ENCODE results near the gene ZFYVE28. TPM values are rescaled to one million over a fixed set of nuclear protein-coding genes. Genes with fewer than 3 reads are reported as not detected.

Gene ZFYVE28
- total RNA-seq, 2 experiments from 2014 or later, result 26.2 to 28.0 TPM

- ATAC-seq (ENCODE audit: poor library complexity), result peak; percentile 23
Observed at GRCh38 chr4:2297606-2298531, 120.6 kb downstream of the ZFYVE28 start.

GRCh38 chr4:2296631-2297601, 121.5 kb downstream of the ZFYVE28 start:
- TF ChIP-seq CTCF (IDR thresholded peaks at IDR 0.05), result no peak
- Histone ChIP-seq H3K9me3 (ENCODE audit: control insufficient read depth in 1 of 2, insufficient read depth in 1 of 2, low read length in 2 of 2) (no peaks in the 10 kb centered on the region), H3K27ac (ENCODE audit: low read depth in 1 of 2, low read length in 2 of 2) (peak overlapping the region in 1 of 2 donors; percentile 4), H3K4me1 (ENCODE audit: insufficient read depth, low read length) (peaks cover 34% of the 10 kb centered on the region), H3K36me3 (ENCODE audit: insufficient read depth, low read length) (peaks cover 4% of the 10 kb centered on the region), H3K4me3 (ENCODE audit: low read length) (no peak overlapping the region), H3K27me3 (ENCODE audit: control insufficient read depth in 1 of 2, insufficient read depth in 2 of 2, low read length in 2 of 2) (no peaks in the 10 kb centered on the region)
- peak overlapping the region; percentile 83 for H3K27ac Mint-ChIP-seq
- H3K27me3 Mint-ChIP-seq, result no peaks in the 10 kb centered on the region
- POLR2A ChIA-PET, result interaction anchor here (0.5 to 3.4 kb wide), 5 partner anchors 15 to 421 kb away, joined by 4 to 21 read pairs (median 4); partner anchors contain the start of genes HAUS3, MXD4 and POLN
- H3K4me1 Mint-ChIP-seq (ENCODE audit: low read depth), result peaks cover 62% of the 10 kb centered on the region
- peak overlapping the region; percentile 18 for H3K4me3 Mint-ChIP-seq
- intact Hi-C loops (cut with DNase I, micrococcal nuclease), result no loop called here
- peaks cover 11% of the 10 kb centered on the region for H3K36me3 Mint-ChIP-seq (ENCODE audit: low read depth)
- DNase-seq (peak in 4 of 14 experiments; percentile 35 to 42 (median 37)), ATAC-seq (ENCODE audit: poor library complexity) (peak; percentile 60)
- CTCF ChIA-PET, result no interaction called here
- H3K9me3 Mint-ChIP-seq, result no peaks in the 10 kb centered on the region

More at GRCh38 chr4:2297606-2298531, 120.6 kb downstream of the ZFYVE28 start:
- Histone ChIP-seq H3K27ac (ENCODE audit: low read depth in 1 of 2, low read length in 2 of 2) (no peak overlapping the region), H3K36me3 (ENCODE audit: insufficient read depth, low read length) (peaks cover 4% of the 10 kb centered on the region), H3K4me3 (ENCODE audit: low read length) (no peak overlapping the region), H3K4me1 (ENCODE audit: insufficient read depth, low read length) (peaks cover 27% of the 10 kb centered on the region), H3K9me3 (ENCODE audit: control insufficient read depth in 1 of 2, insufficient read depth in 1 of 2, low read length in 2 of 2) (no peaks in the 10 kb centered on the region), H3K27me3 (ENCODE audit: control insufficient read depth in 1 of 2, insufficient read depth in 2 of 2, low read length in 2 of 2) (no peaks in the 10 kb centered on the region)
- ChIA-PET CTCF (no interaction called here), POLR2A (interaction anchor here (0.8 to 3.4 kb wide), 3 partner anchors 36 to 284 kb away, joined by 4 to 21 read pairs (median 4); partner anchors contain the start of genes HAUS3, MXD4 and POLN)
- H3K4me3 Mint-ChIP-seq, result peak overlapping the region; percentile 18
- intact Hi-C loops (cut with DNase I, micrococcal nuclease), result no loop called here
- DNase-seq, result peak in 2 of 14 experiments; percentile 26 to 31
- no peaks in the 10 kb centered on the region for H3K9me3 Mint-ChIP-seq
- H3K36me3 Mint-ChIP-seq (ENCODE audit: low read depth), result peaks cover 12% of the 10 kb centered on the region
- no peaks in the 10 kb centered on the region for H3K27me3 Mint-ChIP-seq
- peaks cover 52% of the 10 kb centered on the region for H3K4me1 Mint-ChIP-seq (ENCODE audit: low read depth)
- TF ChIP-seq CTCF (IDR thresholded peaks at IDR 0.05), result no peak
- peak overlapping the region; percentile 83 for H3K27ac Mint-ChIP-seq

- no peak for ATAC-seq (ENCODE audit: poor library complexity)
- no peak for TF ChIP-seq CTCF (IDR thresholded peaks at IDR 0.05)
- intact Hi-C loops (cut with DNase I, micrococcal nuclease), result no loop called here
- H3K36me3 ChIP-seq (ENCODE audit: insufficient read depth, low read length), result peaks cover 2% of the 10 kb centered on the region
- no peaks in the 10 kb centered on the region for H3K9me3 ChIP-seq (ENCODE audit: control insufficient read depth in 1 of 2, insufficient read depth in 1 of 2, low read length in 2 of 2)
- H3K4me1 Mint-ChIP-seq (ENCODE audit: low read depth), result peaks cover 69% of the 10 kb centered on the region
- H3K27ac ChIP-seq (ENCODE audit: low read depth in 1 of 2, low read length in 2 of 2), result no peak overlapping the region
- H3K4me3 Mint-ChIP-seq, result no peak overlapping the region
- peak overlapping the region; percentile 83 for H3K27ac Mint-ChIP-seq
- H3K27me3 ChIP-seq (ENCODE audit: control insufficient read depth in 1 of 2, insufficient read depth in 2 of 2, low read length in 2 of 2), result no peaks in the 10 kb centered on the region
- CTCF ChIA-PET, result interaction anchor here (0.9 kb wide), 1 partner anchor 15 kb away, joined by 3 read pairs; no protein-coding TSS in a partner anchor
- peak in 1 of 14 experiments; percentile 13 for DNase-seq
- H3K9me3 Mint-ChIP-seq, result no peaks in the 10 kb centered on the region
- H3K36me3 Mint-ChIP-seq (ENCODE audit: low read depth), result peaks cover 13% of the 10 kb centered on the region
- H3K4me1 ChIP-seq (ENCODE audit: insufficient read depth, low read length), result peaks cover 43% of the 10 kb centered on the region
- no peak overlapping the region for H3K4me3 ChIP-seq (ENCODE audit: low read length)
- POLR2A ChIA-PET, result interaction anchor here (1.2 to 3.4 kb wide), 3 partner anchors 14 to 97 kb away, joined by 3 to 21 read pairs (median 7); partner anchors contain the start of gene MXD4
- H3K27me3 Mint-ChIP-seq, result no peaks in the 10 kb centered on the region
Observed at GRCh38 chr4:2295900-2296442, 122.5 kb downstream of the ZFYVE28 start.

Data from CD4-positive, alpha-beta T cell (primary cell).